CD4-positive, alpha-beta T cell (primary cell): ENCODE measurements around the gene GABARAP. TPM values are rescaled to one million over a fixed set of nuclear protein-coding genes. Genes with fewer than 3 reads are reported as not detected.

Experiments
- ATAC-seq: fragments of 200-7000 bp; cut with Tn5 transposase; one replicate; pipeline ENCODE4 v1.10.0; 2022; ENCODE audit warnings: mild to moderate bottlenecking; ENCODE audit not compliant: poor library complexity
- CTCF ChIA-PET: fragments of 350-600 bp; sonication (Branson Sonifier 250); formaldehyde crosslinking; loops from one replicate; lab custom pipeline; 2021; ENCODE audit warnings: antibody characterized with exemption, inconsistent platforms; lab: Charles Lee
- POLR2A ChIA-PET: fragments of 350-600 bp; sonication (Branson Sonifier 250); formaldehyde crosslinking; loops from one replicate; lab custom pipeline; 2021; ENCODE audit warnings: antibody characterized with exemption, inconsistent platforms; lab: Charles Lee
- DNase-seq, 14 experiments: peaks; one replicate each; pipeline ENCODE4 v3.0.0-alpha.2; 2013 to 2020; ENCODE audit warnings: mixed read lengths in 2 of 14
- H3K27ac ChIP-seq, 2 donors: one replicate each; pipeline versions ENCODE4 v1.5.1 to v1.7.0; 2013; ENCODE audit warnings: low read length in 2 of 2, low read depth in 1 of 2, mild to moderate bottlenecking in 1 of 2
- H3K27me3 ChIP-seq, 2 experiments: 1 replicate in 1 of 2; 2 replicates in 1 of 2; pipeline versions ENCODE4 v1.6.1 to v1.7.0; 2013; ENCODE audit warnings: low read length in 2 of 2, control low read depth in 1 of 2, mild to moderate bottlenecking in 1 of 2, moderate library complexity in 1 of 2; ENCODE audit not compliant: insufficient read depth in 2 of 2, control insufficient read depth in 1 of 2
- H3K36me3 ChIP-seq: one replicate; pipeline ENCODE4 v1.6.1; 2013; ENCODE audit warnings: low read length, control low read depth; ENCODE audit not compliant: insufficient read depth
- H3K4me1 ChIP-seq: one replicate; pipeline ENCODE4 v1.6.1; 2013; ENCODE audit warnings: low read length, control low read depth; ENCODE audit not compliant: insufficient read depth
- H3K4me3 ChIP-seq: one replicate; pipeline ENCODE4 v1.5.1; 2013; ENCODE audit warnings: mild to moderate bottlenecking, low read length, moderate library complexity
- H3K9me3 ChIP-seq, 2 experiments: 1 replicate in 1 of 2; 2 replicates in 1 of 2; pipeline versions ENCODE4 v1.6.1 to v1.7.0; 2013; ENCODE audit warnings: low read length in 2 of 2, mild to moderate bottlenecking in 2 of 2, control low read depth in 1 of 2, moderate library complexity in 1 of 2; ENCODE audit not compliant: control insufficient read depth in 1 of 2, insufficient read depth in 1 of 2
- H3K27ac Mint-ChIP-seq: one replicate; pipeline ENCODE4 v1.8.0; 2020; ENCODE audit warnings: mixed read lengths
- H3K27me3 Mint-ChIP-seq: one replicate; pipeline ENCODE4 v1.8.0; 2021; ENCODE audit warnings: mixed read lengths
- H3K36me3 Mint-ChIP-seq: one replicate; pipeline ENCODE4 v1.8.0; 2021; ENCODE audit warnings: low read depth, mixed read lengths
- H3K4me1 Mint-ChIP-seq: one replicate; pipeline ENCODE4 v1.8.0; 2021; ENCODE audit warnings: low read depth, mixed read lengths
- H3K4me3 Mint-ChIP-seq: one replicate; pipeline ENCODE4 v1.8.0; 2020; ENCODE audit warnings: mild to moderate bottlenecking, mixed read lengths
- H3K9me3 Mint-ChIP-seq: one replicate; pipeline ENCODE4 v1.8.0; 2020; ENCODE audit warnings: mixed read lengths
- intact Hi-C, 2 experiments: fragments of 100-400 bp; cut with DNase I in 1 of 2; cut with micrococcal nuclease in 1 of 2; formaldehyde crosslinking; loops; one replicate each; pipeline versions ENCODE4 v1.15.1 to v1.9.0; 2023 to 2025; cut with DNase I, micrococcal nuclease
- total RNA-seq, 174 experiments: library from RNA in 2 of 174; stranded (reverse) in 2 of 174; gene quantifications; one replicate each; pipeline ENCODE4 v1.2.3 and lab custom pipeline; 2021 to 2026
- TF ChIP-seq, protein P1 (sequence below): fragments of 200-600 bp; IDR thresholded peaks from one replicate; pipeline ENCODE4 v1.8.0; 2022; ENCODE audit warnings: antibody characterized with exemption, mild to moderate bottlenecking

The GABARAP gene
- total RNA-seq, 2 experiments from 2014 or later: 182 to 195 TPM

DNA sequence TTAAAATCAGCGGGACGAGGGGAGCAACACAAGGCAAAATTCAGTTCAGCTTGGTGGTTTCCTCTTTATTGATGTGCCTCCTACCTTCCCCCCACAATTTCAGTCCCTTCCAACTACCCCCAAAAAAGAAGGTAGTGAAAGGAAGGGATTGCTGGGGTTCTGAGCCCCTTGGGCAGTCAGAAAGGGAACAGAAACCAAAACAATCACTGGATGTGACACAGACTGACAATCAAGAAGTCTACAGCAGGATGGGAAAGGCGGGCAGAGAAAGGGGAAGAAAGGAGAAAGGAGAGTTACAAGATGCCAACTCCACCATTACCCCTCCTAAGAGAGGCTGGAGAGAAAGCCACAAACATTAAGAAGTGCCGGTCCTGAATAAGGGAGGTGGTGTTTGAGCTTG lies 1.9 kb downstream of the GABARAP start:
- no peaks in the 10 kb centered on the region for H3K9me3 ChIP-seq
- ATAC-seq: no peak
- intact Hi-C loops: no loop called here
- H3K4me1 ChIP-seq: peaks cover 53% of the 10 kb centered on the region
- H3K36me3 ChIP-seq: peaks cover 40% of the 10 kb centered on the region
- peak overlapping the region; percentile 94 for H3K4me3 Mint-ChIP-seq
- TF ChIP-seq, protein P1, sequence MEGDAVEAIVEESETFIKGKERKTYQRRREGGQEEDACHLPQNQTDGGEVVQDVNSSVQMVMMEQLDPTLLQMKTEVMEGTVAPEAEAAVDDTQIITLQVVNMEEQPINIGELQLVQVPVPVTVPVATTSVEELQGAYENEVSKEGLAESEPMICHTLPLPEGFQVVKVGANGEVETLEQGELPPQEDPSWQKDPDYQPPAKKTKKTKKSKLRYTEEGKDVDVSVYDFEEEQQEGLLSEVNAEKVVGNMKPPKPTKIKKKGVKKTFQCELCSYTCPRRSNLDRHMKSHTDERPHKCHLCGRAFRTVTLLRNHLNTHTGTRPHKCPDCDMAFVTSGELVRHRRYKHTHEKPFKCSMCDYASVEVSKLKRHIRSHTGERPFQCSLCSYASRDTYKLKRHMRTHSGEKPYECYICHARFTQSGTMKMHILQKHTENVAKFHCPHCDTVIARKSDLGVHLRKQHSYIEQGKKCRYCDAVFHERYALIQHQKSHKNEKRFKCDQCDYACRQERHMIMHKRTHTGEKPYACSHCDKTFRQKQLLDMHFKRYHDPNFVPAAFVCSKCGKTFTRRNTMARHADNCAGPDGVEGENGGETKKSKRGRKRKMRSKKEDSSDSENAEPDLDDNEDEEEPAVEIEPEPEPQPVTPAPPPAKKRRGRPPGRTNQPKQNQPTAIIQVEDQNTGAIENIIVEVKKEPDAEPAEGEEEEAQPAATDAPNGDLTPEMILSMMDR: no peak
- H3K27me3 ChIP-seq: no peaks in the 10 kb centered on the region
- peaks cover 4% of the 10 kb centered on the region for H3K27me3 Mint-ChIP-seq
- H3K36me3 Mint-ChIP-seq: peaks cover 75% of the 10 kb centered on the region
- H3K4me1 Mint-ChIP-seq: peaks cover 48% of the 10 kb centered on the region
- H3K27ac ChIP-seq: peak overlapping the region; percentile 14 to 85
- DNase-seq: peak in 2 of 14 experiments; percentile 49 to 51
- H3K27ac Mint-ChIP-seq: peak overlapping the region; percentile 93
- ChIA-PET CTCF (interaction anchor here (1.2 to 3.8 kb wide), 2 partner anchors 20 to 56 kb away, joined by 5 to 20 read pairs; partner anchors contain the start of genes ACADVL and DLG4), POLR2A (interaction anchor here (0.6 to 17.0 kb wide), 8 partner anchors 10 to 446 kb away, joined by 3 to 234 read pairs (median 11); partner anchors contain the start of genes ACADVL, ACAP1, CTDNEP1 and DLG4)
- H3K4me3 ChIP-seq: peak overlapping the region; percentile 93
- H3K9me3 Mint-ChIP-seq: no peaks in the 10 kb centered on the region

DNA sequence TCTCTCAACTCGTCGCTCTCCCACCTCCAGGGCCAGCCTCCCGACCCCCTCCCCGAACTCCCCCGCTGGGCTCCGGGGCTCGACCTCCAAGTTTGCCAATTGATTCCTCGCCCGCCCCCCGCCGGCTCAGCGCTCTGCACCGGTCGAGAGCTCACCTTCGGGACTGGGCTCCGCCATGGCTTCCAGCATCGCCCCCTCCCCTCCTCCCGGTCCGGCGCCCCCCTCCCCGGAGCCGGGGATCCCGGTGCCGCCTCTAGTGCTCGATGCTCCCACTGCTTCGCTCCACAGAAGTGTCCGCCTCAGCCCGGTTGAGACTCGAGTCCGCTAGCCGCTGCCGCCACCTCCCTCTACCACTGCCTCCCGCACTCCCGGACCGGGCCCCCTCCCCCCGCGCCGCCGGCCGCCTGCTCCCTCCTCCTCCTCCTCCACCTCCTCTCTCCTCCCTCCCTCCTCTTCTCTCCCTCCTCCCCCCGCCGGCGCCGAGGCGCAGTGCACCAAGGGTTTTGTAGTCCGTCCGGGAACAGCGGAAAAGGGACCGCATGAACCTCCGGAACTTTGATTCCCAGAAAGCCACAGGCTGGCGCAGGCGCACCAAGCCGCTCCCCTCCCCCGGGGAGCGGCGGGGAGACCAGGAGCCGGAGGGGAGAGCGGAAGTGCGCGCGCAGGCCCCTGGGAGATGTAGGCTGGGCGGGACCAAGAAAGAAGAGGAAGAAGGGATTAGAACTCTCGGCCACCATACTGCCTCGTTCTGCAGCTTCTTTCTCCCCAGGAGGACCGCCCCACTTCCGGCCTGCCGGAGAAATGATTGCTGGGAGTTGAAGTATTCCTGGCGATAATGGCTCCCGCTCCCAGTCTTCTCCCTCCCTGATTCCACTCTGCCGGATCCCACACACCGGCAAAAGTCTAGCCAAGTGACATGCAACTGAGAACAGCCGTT lies 2.9 kb downstream of the GABARAP start, which contains the start of gene PHF23:
Gene PHF23 (minus strand): TSS at position 367 of the 937 bp plus-strand sequence. CDS start 178 bp downstream, at position 189.
- intact Hi-C loops: loop anchor here (1.0 to 10.0 kb wide), 2 partner anchors 334 to 605 kb away; no protein-coding TSS in a partner anchor
- H3K4me3 ChIP-seq: peak within 1 kb of the TSS; percentile 93
- CTCF ChIA-PET: interaction anchor here (0.8 to 1.8 kb wide), 4 partner anchors 18 to 448 kb away, joined by 3 to 5 read pairs (median 5); partner anchors contain the start of gene WRAP53
- no peaks in the 10 kb centered on the region for H3K27me3 ChIP-seq
- POLR2A ChIA-PET: interaction anchor here (0.8 to 17.0 kb wide), 12 partner anchors 11 to 880 kb away, joined by 3 to 234 read pairs (median 4); partner anchors contain the start of genes ACADVL, ACAP1, CTDNEP1 and DLG4
- peaks cover 4% of the 10 kb centered on the region for H3K27me3 Mint-ChIP-seq
- H3K36me3 Mint-ChIP-seq: peaks cover 80% of the 10 kb centered on the region
- peak within 1 kb of the TSS; percentile 93 for H3K27ac Mint-ChIP-seq
- peaks cover 63% of the 10 kb centered on the region for H3K4me1 ChIP-seq
- DNase-seq: peak; percentile 92 to 99 (median 97)
- H3K36me3 ChIP-seq: peaks cover 40% of the 10 kb centered on the region
- ATAC-seq: peak; percentile 66
- TF ChIP-seq, protein P1: no peak
- H3K4me1 Mint-ChIP-seq: peaks cover 58% of the 10 kb centered on the region
- no peaks in the 10 kb centered on the region for H3K9me3 ChIP-seq
- no peaks in the 10 kb centered on the region for H3K9me3 Mint-ChIP-seq
- H3K27ac ChIP-seq: peak within 1 kb of the TSS; percentile 88
- H3K4me3 Mint-ChIP-seq: peak within 1 kb of the TSS; percentile 94

DNA sequence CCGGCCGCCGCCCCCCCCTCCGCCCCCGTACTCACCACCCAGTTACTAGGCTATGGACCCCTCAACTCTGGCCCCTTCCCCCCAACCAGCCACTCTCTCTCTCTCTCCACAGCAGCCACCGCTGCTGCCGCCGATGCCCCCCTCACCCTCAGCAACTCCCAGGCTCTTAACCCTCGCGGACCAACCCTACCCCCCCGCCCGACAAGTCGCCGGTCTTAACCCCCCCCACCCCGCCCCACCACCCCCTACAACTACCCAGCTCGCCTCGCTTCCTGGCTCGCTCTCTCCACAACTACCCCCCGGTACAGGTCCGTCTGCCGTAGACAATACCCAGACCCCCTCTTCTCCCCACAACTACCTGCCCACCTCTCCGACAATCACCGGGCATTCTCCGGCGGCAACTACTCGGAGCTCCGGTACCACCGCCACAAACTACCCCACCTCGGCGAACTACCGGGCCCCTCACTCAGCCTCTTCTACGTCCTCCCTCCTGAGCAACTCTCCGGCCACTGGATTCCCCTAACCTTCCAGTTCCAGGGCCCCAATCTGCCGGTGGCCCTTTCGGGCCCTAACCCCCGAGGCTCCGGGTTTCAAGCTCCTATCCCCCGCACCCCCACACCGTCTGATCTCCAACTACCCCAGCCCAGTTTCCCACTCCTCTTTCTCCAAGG lies 3.7 kb downstream of the GABARAP start:
- Mint-ChIP-seq H3K4me1 (peaks cover 65% of the 10 kb centered on the region), H3K9me3 (no peaks in the 10 kb centered on the region), H3K27me3 (peaks cover 4% of the 10 kb centered on the region), H3K36me3 (peaks cover 82% of the 10 kb centered on the region), H3K4me3 (peak overlapping the region; percentile 94), H3K27ac (peak overlapping the region; percentile 93)
- Histone ChIP-seq H3K4me1 (peaks cover 68% of the 10 kb centered on the region), H3K27ac (peak overlapping the region; percentile 88), H3K27me3 (no peaks in the 10 kb centered on the region), H3K36me3 (peaks cover 34% of the 10 kb centered on the region), H3K4me3 (peak overlapping the region; percentile 93), H3K9me3 (no peaks in the 10 kb centered on the region)
- DNase-seq (peak in 5 of 14 experiments; percentile 27 to 75 (median 57)), ATAC-seq (no peak)
- CTCF ChIA-PET: interaction anchor here (1.8 kb wide), 1 partner anchor 18 kb away, joined by 5 read pairs; no protein-coding TSS in a partner anchor
- TF ChIP-seq, protein P1: no peak
- POLR2A ChIA-PET: interaction anchor here (0.7 to 17.0 kb wide), 15 partner anchors 12 to 882 kb away, joined by 3 to 234 read pairs (median 4); partner anchors contain the start of genes ACADVL, ACAP1, CTDNEP1 and DLG4
- intact Hi-C loops: loop anchor here (1.0 to 10.0 kb wide), 2 partner anchors 335 to 606 kb away; no protein-coding TSS in a partner anchor
